GM12864 (cell line): ENCODE data around the gene ZFYVE16.
"Not testable (repeated sequence)": the region's sequence is repeated elsewhere in the genome, so short reads cannot be mapped to it uniquely, and the experiment has no call there.

Source experiments
- DNase-seq: peaks from one replicate; pipeline ENCODE4 v3.0.0-alpha.2; 2011; ENCODE audit warnings: low read depth
- H3K4me3 ChIP-seq: 2 replicates; pipeline ENCODE4 v1.5.1; 2011; ENCODE audit warnings: mild to moderate bottlenecking, low read depth, low read length, control low read depth
- TF ChIP-seq, protein P1 (sequence below): IDR thresholded peaks from 2 replicates; pipeline ENCODE4 v1.5.1; 2011; ENCODE audit warnings: low read depth, mild to moderate bottlenecking, moderate library complexity, low read length, control low read depth, inconsistent platforms; ENCODE audit errors: missing control alignments

ZFYVE16 gene

DNA sequence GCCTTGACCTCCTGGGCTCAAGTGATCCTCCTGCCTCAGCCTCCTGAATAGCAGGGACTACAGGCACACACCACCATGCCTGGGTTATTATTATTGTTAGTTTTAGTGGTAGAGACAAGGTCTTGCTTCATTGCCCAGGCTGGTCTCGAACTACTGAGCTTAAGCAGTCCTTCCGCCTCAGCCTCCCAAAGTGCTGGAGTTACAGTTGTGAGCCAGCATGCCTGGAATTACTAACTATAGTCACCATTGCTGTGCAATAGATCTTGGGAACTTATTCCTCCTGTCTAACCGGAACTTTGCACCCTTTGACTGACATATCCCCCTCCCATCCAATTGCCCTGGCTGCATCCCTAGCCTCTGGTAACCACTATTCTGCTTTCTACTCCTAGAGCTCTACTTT, 83.4 kb downstream of the ZFYVE16 start:
- DNase-seq, result no peak
- TF ChIP-seq, protein P1, sequence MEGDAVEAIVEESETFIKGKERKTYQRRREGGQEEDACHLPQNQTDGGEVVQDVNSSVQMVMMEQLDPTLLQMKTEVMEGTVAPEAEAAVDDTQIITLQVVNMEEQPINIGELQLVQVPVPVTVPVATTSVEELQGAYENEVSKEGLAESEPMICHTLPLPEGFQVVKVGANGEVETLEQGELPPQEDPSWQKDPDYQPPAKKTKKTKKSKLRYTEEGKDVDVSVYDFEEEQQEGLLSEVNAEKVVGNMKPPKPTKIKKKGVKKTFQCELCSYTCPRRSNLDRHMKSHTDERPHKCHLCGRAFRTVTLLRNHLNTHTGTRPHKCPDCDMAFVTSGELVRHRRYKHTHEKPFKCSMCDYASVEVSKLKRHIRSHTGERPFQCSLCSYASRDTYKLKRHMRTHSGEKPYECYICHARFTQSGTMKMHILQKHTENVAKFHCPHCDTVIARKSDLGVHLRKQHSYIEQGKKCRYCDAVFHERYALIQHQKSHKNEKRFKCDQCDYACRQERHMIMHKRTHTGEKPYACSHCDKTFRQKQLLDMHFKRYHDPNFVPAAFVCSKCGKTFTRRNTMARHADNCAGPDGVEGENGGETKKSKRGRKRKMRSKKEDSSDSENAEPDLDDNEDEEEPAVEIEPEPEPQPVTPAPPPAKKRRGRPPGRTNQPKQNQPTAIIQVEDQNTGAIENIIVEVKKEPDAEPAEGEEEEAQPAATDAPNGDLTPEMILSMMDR, result no peak

DNA sequence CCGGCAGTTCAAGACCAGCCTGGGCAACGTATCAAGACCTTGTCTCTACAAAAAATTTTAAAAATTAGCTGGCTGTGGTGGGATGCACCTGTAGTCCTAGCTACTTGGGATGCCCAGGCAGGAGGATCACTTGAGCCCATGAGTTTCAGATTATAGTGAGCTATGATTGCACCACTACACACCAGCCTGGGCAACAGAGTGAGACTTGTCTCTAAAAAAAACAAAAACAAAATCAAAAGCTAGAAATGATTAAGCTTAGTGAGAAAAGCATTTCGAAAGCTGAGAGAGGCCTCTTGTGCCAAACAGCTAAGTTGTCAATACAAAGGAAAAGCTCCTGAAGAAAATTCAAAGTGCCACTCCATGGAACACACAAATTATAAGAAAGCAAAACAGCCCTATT, 84.9 kb downstream of the ZFYVE16 start:
- no peak for DNase-seq
- TF ChIP-seq, protein P1, result no peak
- H3K4me3 ChIP-seq, result no peak overlapping the region

More for the DNA sequence above, 83.4 kb downstream of the ZFYVE16 start:
- H3K4me3 ChIP-seq, result no peak overlapping the region

DNA sequence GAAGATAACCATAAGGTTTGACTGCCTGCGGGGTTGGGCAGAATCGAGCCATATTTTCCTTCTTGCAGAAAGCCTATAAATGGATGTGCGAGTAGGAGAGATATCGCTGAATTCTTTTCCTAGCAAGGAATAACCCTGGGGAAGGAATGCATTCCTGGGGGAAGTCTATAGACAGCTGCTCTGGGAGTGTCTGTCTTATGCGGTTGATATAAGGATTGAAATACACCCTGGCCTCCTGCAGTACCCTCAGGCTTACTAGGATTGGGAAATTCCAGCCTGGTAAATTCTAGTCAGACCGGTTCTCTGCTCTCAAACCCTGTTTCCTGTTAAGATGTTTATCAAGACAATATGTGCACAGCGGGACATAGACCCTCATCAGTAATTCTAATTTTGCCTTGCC, 85.6 kb downstream of the ZFYVE16 start:
- not testable (repeated sequence) for DNase-seq, H3K4me3 ChIP-seq

DNA sequence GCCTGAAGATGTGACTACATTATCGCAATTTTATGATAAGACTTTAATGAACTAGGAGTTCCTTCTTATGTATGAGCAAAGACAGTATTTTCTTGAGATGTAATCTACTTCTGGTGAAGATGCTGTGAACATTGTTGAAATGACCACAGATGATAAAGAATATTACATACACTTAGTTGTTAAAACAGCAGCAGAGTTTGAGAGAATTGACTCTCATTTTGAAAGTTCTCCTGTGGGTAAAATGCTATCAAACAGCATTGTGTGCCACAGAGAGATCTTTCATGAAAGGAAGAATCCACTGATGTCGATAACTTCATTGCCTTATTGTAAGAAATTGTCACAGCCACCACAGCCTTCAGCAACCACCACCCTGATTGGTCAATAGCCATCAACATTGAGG, 88.0 kb downstream of the ZFYVE16 start:
- TF ChIP-seq, protein P1, result no peak
- H3K4me3 ChIP-seq, result no peak overlapping the region
- DNase-seq, result no peak

DNA sequence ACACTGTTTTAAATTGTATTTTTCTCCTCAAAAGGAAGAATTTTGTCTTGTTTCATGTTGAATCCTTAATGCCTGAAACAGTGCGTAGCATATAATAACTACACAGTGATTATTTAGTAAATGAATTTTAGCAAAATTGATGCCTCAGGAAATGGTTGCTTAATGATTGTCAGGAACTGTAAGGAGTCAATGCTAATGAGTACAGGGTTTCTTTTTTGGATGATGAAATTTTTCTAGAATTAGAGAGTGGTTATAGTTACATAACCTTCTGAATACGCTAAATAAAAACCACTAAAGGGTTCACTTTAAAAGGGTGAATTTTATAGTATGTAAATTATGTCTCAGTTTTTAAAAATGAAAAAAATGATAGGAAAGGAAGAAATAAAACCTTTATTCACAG, 94.9 kb downstream of the ZFYVE16 start:
- H3K4me3 ChIP-seq, result no peak overlapping the region
- TF ChIP-seq, protein P1, result no peak
- no peak for DNase-seq

DNA sequence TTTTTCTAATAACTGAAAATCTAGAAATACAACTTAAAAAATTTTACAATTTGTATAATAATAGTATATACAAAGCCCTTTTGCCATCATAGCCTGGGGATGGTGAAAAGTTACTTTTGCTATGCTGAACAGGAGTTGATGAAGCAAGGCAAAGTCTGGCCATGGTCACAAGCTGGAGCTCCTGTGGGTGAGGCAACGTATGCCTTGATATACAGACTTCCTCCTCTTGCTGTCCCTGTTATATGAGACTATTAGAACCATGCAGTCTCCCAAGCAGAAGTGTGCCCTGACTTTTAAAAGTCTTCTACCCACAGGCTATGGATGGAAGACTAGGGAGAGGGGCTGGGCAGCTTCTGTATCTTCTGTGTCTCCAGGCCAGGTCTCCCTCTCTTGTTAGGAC, 95.8 kb downstream of the ZFYVE16 start:
- DNase-seq, result no peak
- H3K4me3 ChIP-seq, result no peak overlapping the region
- TF ChIP-seq, protein P1, result no peak

DNA sequence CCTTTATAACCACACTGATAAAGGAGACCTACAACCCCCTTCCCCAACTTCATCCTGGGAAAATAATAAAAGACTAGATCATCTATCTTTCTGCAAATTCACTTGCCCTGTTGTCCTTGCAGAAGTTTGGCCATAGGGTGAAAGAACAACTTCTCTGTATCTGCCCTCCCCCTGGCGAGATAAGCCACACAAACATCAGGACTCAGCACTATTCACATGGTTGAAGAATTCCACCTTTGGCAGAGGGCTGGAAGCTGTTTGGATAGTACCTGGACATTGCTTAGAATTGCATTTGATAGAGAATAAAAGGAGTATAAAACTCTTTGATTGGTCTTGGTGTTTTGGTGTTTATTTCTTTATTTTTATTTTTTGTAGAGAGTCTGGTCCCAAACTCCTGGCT, 97.0 kb downstream of the ZFYVE16 start:
- DNase-seq, result no peak
- TF ChIP-seq, protein P1, result no peak
- H3K4me3 ChIP-seq, result no peak overlapping the region

DNA sequence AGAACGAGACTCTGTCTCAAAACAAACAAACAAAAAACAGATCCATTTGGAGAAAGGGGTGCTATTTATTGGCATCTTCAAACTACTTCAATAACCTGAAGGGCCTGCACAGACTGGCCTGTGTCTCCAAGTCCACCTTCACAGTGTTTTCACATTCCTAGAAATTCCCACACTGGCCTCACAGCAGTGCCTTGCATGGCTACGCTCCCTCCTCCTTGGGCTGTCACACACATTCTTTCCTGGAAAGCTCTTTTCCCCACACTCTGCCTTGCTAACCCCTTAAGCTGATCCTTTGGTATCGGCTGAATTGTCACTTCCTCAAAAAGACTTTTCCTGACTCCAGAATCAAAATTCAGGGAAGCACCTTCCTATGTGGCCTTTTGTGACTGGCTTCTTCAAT, 99.8 kb downstream of the ZFYVE16 start:
- no peak for DNase-seq
- TF ChIP-seq, protein P1, result no peak
- H3K4me3 ChIP-seq, result no peak overlapping the region
